Trophoblast cell (in vitro differentiated cells and primary cell): ENCODE measurements around the gene TRAP1.

Experiments
- DNase-seq, 2 donors: peaks; one replicate each; pipeline ENCODE4 v3.0.0-alpha.2; 2016
- H2AFZ ChIP-seq: 2 replicates; pipeline ENCODE4 v1.6.1; 2013; ENCODE audit warnings: low read length, moderate library complexity, mild to moderate bottlenecking; ENCODE audit not compliant: insufficient read depth, poor library complexity
- H2AK5ac ChIP-seq: 2 replicates; pipeline ENCODE4 v1.6.1; 2013; ENCODE audit warnings: mild to moderate bottlenecking, low read length
- H2BK120ac ChIP-seq: 2 replicates; pipeline ENCODE4 v1.6.1; 2013; ENCODE audit warnings: low read length, mild to moderate bottlenecking, moderate library complexity; ENCODE audit not compliant: insufficient read depth, poor library complexity
- H2BK12ac ChIP-seq: 2 replicates; pipeline ENCODE4 v1.6.1; 2013; ENCODE audit warnings: mild to moderate bottlenecking, low read length, moderate library complexity
- H2BK5ac ChIP-seq: 2 replicates; pipeline ENCODE4 v1.6.1; 2013; ENCODE audit warnings: low read length, low read depth, moderate library complexity, mild to moderate bottlenecking; ENCODE audit not compliant: poor library complexity
- H3K14ac ChIP-seq: 2 replicates; pipeline ENCODE4 v1.6.1; 2013; ENCODE audit warnings: mild to moderate bottlenecking, low read length
- H3K18ac ChIP-seq: 2 replicates; pipeline ENCODE4 v1.6.1; 2013; ENCODE audit warnings: mild to moderate bottlenecking, low read length
- H3K23ac ChIP-seq: 2 replicates; pipeline ENCODE4 v1.6.1; 2013; ENCODE audit warnings: low read length
- H3K27ac ChIP-seq: 2 replicates; pipeline ENCODE4 v1.5.1; 2013; ENCODE audit warnings: low read depth, mild to moderate bottlenecking, inconsistent platforms, low read length, moderate library complexity
- H3K27me3 ChIP-seq: 2 replicates; pipeline ENCODE4 v1.6.1; 2013; ENCODE audit warnings: inconsistent platforms, mild to moderate bottlenecking, low read length, moderate library complexity; ENCODE audit not compliant: insufficient read depth
- H3K36me3 ChIP-seq, 2 experiments: 1 replicate in 1 of 2; 2 replicates in 1 of 2; pipeline ENCODE4 v1.6.1; 2013; ENCODE audit warnings: low read length in 2 of 2, mild to moderate bottlenecking in 2 of 2, moderate library complexity in 1 of 2; ENCODE audit not compliant: insufficient read depth in 2 of 2, control insufficient read depth in 1 of 2
- H3K4ac ChIP-seq: 2 replicates; pipeline ENCODE4 v1.6.1; 2013; ENCODE audit warnings: low read depth, mild to moderate bottlenecking, low read length, moderate library complexity
- H3K4me1 ChIP-seq, 2 experiments: 1 replicate in 1 of 2; 2 replicates in 1 of 2; pipeline ENCODE4 v1.6.1; 2013; ENCODE audit warnings: low read length in 2 of 2, mild to moderate bottlenecking in 2 of 2, moderate library complexity in 1 of 2; ENCODE audit not compliant: insufficient read depth in 2 of 2, control insufficient read depth in 1 of 2
- H3K4me2 ChIP-seq: 2 replicates; pipeline ENCODE4 v1.6.1; 2013; ENCODE audit warnings: inconsistent platforms, mild to moderate bottlenecking, low read length, moderate library complexity
- H3K4me3 ChIP-seq: 2 replicates; pipeline ENCODE4 v1.5.1; 2013; ENCODE audit warnings: mild to moderate bottlenecking, low read depth, low read length, inconsistent platforms
- H3K79me1 ChIP-seq: one replicate; pipeline ENCODE4 v1.6.1; 2013; ENCODE audit warnings: low read length
- H3K79me2 ChIP-seq: 2 replicates; pipeline ENCODE4 v1.6.1; 2013; ENCODE audit warnings: low read length, mild to moderate bottlenecking; ENCODE audit not compliant: control insufficient read depth, insufficient read depth, poor library complexity
- H3K9ac ChIP-seq: 2 replicates; pipeline ENCODE4 v1.6.1; 2013; ENCODE audit warnings: mild to moderate bottlenecking, low read length
- H3K9me3 ChIP-seq: 2 replicates; pipeline ENCODE4 v1.6.1; 2013; ENCODE audit warnings: low read depth, mild to moderate bottlenecking, control low read depth, inconsistent platforms, low read length; ENCODE audit not compliant: insufficient read depth
- H4K12ac ChIP-seq: 2 replicates; pipeline ENCODE4 v1.6.1; 2013; ENCODE audit warnings: low read depth, mild to moderate bottlenecking, low read length, moderate library complexity
- H4K8ac ChIP-seq: 2 replicates; pipeline ENCODE4 v1.6.1; 2013; ENCODE audit warnings: low read depth, mild to moderate bottlenecking, low read length, moderate library complexity
- H4K91ac ChIP-seq: one replicate; pipeline ENCODE4 v1.6.1; 2013; ENCODE audit warnings: low read depth, mild to moderate bottlenecking, low read length, moderate library complexity
- WGBS: extraction: QIAGEN DNeasy Blood & Tissue Kit; methylation state at CpG from one replicate; pipeline ENCODE4 v1.1.7; 2013; ENCODE audit warnings: missing lambda C conversion rate; ENCODE audit not compliant: insufficient read length, insufficient coverage; ENCODE audit errors: extremely low coverage; 5-methylcytosine and 5-hydroxymethylcytosine counted together

The TRAP1 gene

DNA sequence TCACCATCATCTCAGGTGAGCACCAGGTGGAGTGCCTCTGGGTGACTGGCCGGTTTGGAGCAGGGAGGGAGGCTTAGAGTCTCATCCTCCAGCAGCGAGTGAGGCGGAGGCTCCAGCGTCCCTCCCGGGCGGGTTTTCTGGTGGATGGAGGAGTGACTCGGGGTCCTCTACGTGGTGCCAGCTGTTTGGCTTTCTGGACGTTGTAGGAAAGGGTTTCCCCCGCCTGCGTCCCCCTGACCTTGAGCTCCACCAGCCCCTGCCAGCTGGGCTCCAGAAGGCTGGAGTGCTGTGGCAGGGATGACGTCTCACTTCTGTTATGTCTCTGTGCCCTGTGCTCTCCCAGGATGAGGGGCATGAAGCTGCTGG is 62.3 kb downstream of the TRAP1 start:
- no CpG with 5 or more reads among the region's 12 CpGs for whole genome bisulfite sequencing
- H3K14ac ChIP-seq: no peak overlapping the region
- no peak overlapping the region for H2BK120ac ChIP-seq

DNA sequence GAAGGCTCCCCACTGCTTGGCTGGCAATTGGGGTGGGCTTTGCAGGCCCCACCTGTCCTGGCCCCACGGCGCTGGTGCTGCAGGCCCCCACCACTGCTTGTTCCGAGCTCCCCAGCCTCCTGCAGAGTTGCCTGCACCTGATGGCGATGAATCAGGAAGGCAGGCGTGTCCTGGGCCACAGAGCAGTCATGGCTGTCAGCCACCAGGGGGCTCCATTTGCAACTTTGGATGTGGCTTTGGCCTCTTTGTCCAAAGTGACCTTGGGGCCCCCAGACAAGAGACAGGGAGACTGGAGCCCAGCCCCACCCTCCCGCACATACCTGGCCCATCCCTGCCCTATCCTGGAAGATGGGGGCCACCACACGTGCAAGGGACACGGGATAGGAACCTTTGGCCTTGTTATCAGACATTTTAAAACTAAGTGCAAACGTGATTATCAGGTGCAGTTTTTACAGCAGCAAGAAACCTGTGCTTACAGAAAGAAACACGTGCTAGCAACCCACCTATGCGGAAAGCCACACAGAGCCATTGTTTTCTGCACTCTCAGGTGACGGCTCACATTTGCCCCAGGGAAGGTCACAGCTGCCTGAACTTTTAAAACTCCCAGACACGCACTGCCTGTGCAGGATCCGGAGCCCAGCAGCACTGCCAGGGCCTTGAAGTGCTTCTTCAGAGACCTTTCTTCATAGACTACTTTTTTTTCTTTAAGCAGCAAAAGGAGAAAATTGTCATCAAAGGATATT is 62.9 kb downstream of the TRAP1 start, which contains the start of gene DNASE1:
Gene DNASE1 (plus strand): TSS at position 443 of the 743 bp plus-strand sequence. CDS start 683 bp downstream, outside the sequence.
- no peak within 1 kb of the TSS for H2AK5ac ChIP-seq
- H2BK5ac ChIP-seq: no peak within 1 kb of the TSS
- no peak within 1 kb of the TSS for H3K9ac ChIP-seq
- H3K4me2 ChIP-seq: no peak within 1 kb of the TSS
- H2BK12ac ChIP-seq: no peak within 1 kb of the TSS
- H3K9me3 ChIP-seq: no peaks in the 10 kb centered on the region
- H3K36me3 ChIP-seq: peaks cover 50 to 54% of the 10 kb centered on the region in 2 experiments
- H3K14ac ChIP-seq: no peak within 1 kb of the TSS
- H3K27me3 ChIP-seq: no peaks in the 10 kb centered on the region
- H3K23ac ChIP-seq: no peak within 1 kb of the TSS
- no peak within 1 kb of the TSS for H3K4me3 ChIP-seq
- H3K79me1 ChIP-seq: no peaks in the 10 kb centered on the region
- no peak within 1 kb of the TSS for H3K27ac ChIP-seq
- H3K79me2 ChIP-seq: no peaks in the 10 kb centered on the region
- WGBS: no CpG with 5 or more reads among the region's 14 CpGs
- peak; percentile 93 to 95 for DNase-seq
- H2AFZ ChIP-seq: no peak within 1 kb of the TSS
- no peak within 1 kb of the TSS for H4K8ac ChIP-seq
- H4K12ac ChIP-seq: no peak within 1 kb of the TSS
- H3K4ac ChIP-seq: no peak within 1 kb of the TSS
- H2BK120ac ChIP-seq: no peak within 1 kb of the TSS
- H3K18ac ChIP-seq: no peak within 1 kb of the TSS
- no peak within 1 kb of the TSS for H4K91ac ChIP-seq
- H3K4me1 ChIP-seq: peaks cover 2 to 8% of the 10 kb centered on the region in 2 experiments

More for the DNA sequence above, 62.3 kb downstream of the TRAP1 start:
- no peak overlapping the region for H2AFZ ChIP-seq
- H4K12ac ChIP-seq: no peak overlapping the region
- H3K36me3 ChIP-seq: peaks cover 52 to 54% of the 10 kb centered on the region in 2 experiments
- DNase-seq: no peak
- H2AK5ac ChIP-seq: no peak overlapping the region
- H3K4me2 ChIP-seq: no peak overlapping the region
- H3K79me1 ChIP-seq: no peaks in the 10 kb centered on the region
- no peak overlapping the region for H3K9ac ChIP-seq
- peaks cover 2 to 8% of the 10 kb centered on the region in 2 experiments for H3K4me1 ChIP-seq
- no peak overlapping the region for H2BK12ac ChIP-seq
- H3K9me3 ChIP-seq: no peaks in the 10 kb centered on the region
- no peak overlapping the region for H3K4me3 ChIP-seq
- H3K27me3 ChIP-seq: no peaks in the 10 kb centered on the region
- no peak overlapping the region for H3K4ac ChIP-seq
- H3K79me2 ChIP-seq: no peaks in the 10 kb centered on the region
- no peak overlapping the region for H4K91ac ChIP-seq
- no peak overlapping the region for H4K8ac ChIP-seq
- no peak overlapping the region for H3K18ac ChIP-seq
- H3K27ac ChIP-seq: no peak overlapping the region
- no peak overlapping the region for H3K23ac ChIP-seq
- no peak overlapping the region for H2BK5ac ChIP-seq

DNA sequence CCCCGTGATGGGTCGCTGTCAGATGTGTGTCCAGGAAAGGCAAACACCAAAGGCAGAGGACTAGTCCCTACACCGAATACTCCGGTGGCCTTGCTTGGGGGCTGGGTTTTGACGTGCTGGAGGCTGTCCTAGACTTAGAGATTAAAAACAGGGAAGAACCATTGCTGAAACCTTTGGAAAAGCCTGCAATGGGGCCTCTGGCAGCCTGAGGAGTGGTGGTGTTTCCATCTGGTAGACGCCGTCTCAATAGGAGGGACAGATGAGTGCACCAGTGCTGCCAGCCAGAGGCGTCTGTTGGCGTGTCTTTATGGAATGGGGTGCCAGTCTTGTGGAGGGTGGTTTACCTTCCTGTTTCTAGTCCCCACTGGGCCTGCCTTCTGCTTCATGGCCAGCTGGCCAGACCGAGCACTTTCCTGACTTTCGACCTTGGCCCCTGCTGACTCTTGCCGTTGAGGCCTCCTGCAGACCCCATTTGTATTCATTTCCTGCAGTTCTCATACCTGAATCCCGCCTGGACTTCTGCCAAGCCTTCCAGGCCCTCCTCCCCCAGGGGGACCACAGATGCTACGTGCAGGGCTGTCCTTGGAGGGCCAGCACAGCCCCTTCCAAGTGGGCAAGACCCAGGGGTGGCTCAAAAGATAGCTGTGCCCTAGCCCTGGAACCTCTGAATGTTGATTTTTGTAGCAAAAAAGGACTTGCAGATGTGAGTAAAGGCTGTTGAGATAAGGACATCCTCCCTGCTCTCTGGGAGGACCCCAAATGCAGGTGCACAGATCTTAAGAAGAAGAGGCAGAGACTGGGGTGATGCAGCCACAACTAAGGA is 64.7 kb downstream of the TRAP1 start:
- Histone ChIP-seq H3K36me3 (peaks cover 40 to 44% of the 10 kb centered on the region in 2 experiments), H2AK5ac (no peak overlapping the region), H4K8ac (no peak overlapping the region), H3K14ac (no peak overlapping the region), H3K9ac (no peak overlapping the region), H3K79me2 (no peaks in the 10 kb centered on the region), H2BK12ac (no peak overlapping the region), H3K79me1 (no peaks in the 10 kb centered on the region), H3K4ac (no peak overlapping the region), H4K12ac (no peak overlapping the region), H3K23ac (no peak overlapping the region), H3K4me3 (no peak overlapping the region), H2AFZ (no peak overlapping the region), H3K4me2 (no peak overlapping the region), H2BK120ac (no peak overlapping the region), H3K4me1 (peaks cover 2 to 8% of the 10 kb centered on the region in 2 experiments), H3K9me3 (no peaks in the 10 kb centered on the region), H4K91ac (no peak overlapping the region), H3K18ac (no peak overlapping the region), H2BK5ac (no peak overlapping the region), H3K27ac (no peak overlapping the region), H3K27me3 (no peaks in the 10 kb centered on the region)
- WGBS: no CpG with 5 or more reads among the region's 14 CpGs
- no peak for DNase-seq

DNA sequence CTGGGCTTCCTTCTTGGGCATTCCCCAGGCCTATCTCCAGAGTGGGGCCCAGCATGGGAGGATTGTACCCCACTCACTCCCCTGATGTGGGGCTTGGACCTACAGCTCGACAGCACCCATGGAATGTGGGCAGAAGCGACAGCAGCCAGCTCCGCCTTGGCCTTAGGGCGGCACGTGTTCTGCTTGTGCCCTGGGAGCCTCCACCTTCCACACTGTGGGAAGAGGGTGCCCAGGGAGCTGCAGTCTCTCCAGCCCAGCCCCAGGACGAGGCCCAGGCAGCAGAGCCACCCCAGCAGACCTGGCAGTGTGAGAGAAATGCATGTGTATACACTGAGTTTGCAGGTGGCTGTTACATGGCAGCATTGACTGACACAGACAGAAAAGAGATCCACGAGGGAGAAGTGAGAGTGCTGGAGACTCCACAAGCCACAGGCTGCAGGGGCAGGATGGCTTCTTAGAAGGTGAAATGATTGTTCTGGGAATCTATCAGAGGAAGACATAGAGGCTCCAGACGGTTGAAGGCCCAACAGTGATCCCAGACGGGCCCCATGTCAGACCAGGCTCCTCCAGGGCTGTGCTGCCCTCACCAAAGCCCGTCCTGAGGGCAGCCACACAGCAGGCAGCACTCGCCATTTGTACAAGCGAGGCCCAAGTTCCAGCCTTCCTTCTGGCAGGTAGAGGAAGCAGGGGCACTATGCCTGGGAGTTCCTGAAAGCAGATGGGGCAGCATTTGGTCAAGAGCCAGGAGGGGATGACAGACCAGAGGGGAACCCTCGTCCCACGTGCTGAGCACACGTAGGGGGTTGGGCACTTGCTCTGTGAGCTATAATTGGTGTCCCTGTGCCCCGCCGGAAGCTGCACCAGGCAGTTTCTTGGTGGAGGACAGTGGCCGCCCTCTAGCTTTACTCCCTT is 65.6 kb downstream of the TRAP1 start:
- no peak overlapping the region for H3K23ac ChIP-seq
- no peak overlapping the region for H2AK5ac ChIP-seq
- no peak overlapping the region for H2BK120ac ChIP-seq
- no peak overlapping the region for H2BK5ac ChIP-seq
- no peak for DNase-seq
- WGBS: no CpG with 5 or more reads among the region's 18 CpGs
- no peak overlapping the region for H3K18ac ChIP-seq
- H3K27me3 ChIP-seq: no peaks in the 10 kb centered on the region
- H2BK12ac ChIP-seq: no peak overlapping the region
- no peaks in the 10 kb centered on the region for H3K79me1 ChIP-seq
- H3K4me2 ChIP-seq: no peak overlapping the region
- H3K4me1 ChIP-seq: peaks cover 2 to 6% of the 10 kb centered on the region in 2 experiments
- no peaks in the 10 kb centered on the region for H3K79me2 ChIP-seq
- no peak overlapping the region for H2AFZ ChIP-seq
- H3K4me3 ChIP-seq: no peak overlapping the region
- H3K9ac ChIP-seq: no peak overlapping the region
- H3K9me3 ChIP-seq: no peaks in the 10 kb centered on the region
- no peak overlapping the region for H4K8ac ChIP-seq
- no peak overlapping the region for H4K12ac ChIP-seq
- no peak overlapping the region for H3K4ac ChIP-seq
- H3K14ac ChIP-seq: no peak overlapping the region
- H4K91ac ChIP-seq: no peak overlapping the region
- H3K36me3 ChIP-seq: peaks cover 31 to 35% of the 10 kb centered on the region in 2 experiments
- no peak overlapping the region for H3K27ac ChIP-seq
